BE2C (cell line): ENCODE data around the gene IGIP.

Experiments used
- DNase-seq: peaks from one replicate; pipeline ENCODE4 v3.0.0-alpha.2; 2020
- H3K27me3 ChIP-seq: fragments of 250-450 bp; sonication (Bioruptor Pico); 2 replicates; pipeline ENCODE4 v1.5.1; 2020; ENCODE audit warnings: mild to moderate bottlenecking
- H3K36me3 ChIP-seq: fragments of 250-450 bp; sonication (Bioruptor Pico); 2 replicates; pipeline ENCODE4 v1.5.1; 2020; ENCODE audit warnings: mild to moderate bottlenecking
- H3K4me1 ChIP-seq: fragments of 250-450 bp; sonication (Bioruptor Pico); 2 replicates; pipeline ENCODE4 v1.5.1; 2020
- H3K4me3 ChIP-seq: 2 replicates; pipeline ENCODE4 v1.5.1; 2011; ENCODE audit warnings: low read depth, low read length
- H3K9me3 ChIP-seq: fragments of 250-450 bp; sonication (Bioruptor Pico); 2 replicates; pipeline ENCODE4 v1.5.1; 2020
- CTCF ChIP-seq: IDR thresholded peaks from 2 replicates; pipeline ENCODE4 v1.5.1; 2012; ENCODE audit warnings: mild to moderate bottlenecking, low read depth, low read length

The IGIP gene

DNA sequence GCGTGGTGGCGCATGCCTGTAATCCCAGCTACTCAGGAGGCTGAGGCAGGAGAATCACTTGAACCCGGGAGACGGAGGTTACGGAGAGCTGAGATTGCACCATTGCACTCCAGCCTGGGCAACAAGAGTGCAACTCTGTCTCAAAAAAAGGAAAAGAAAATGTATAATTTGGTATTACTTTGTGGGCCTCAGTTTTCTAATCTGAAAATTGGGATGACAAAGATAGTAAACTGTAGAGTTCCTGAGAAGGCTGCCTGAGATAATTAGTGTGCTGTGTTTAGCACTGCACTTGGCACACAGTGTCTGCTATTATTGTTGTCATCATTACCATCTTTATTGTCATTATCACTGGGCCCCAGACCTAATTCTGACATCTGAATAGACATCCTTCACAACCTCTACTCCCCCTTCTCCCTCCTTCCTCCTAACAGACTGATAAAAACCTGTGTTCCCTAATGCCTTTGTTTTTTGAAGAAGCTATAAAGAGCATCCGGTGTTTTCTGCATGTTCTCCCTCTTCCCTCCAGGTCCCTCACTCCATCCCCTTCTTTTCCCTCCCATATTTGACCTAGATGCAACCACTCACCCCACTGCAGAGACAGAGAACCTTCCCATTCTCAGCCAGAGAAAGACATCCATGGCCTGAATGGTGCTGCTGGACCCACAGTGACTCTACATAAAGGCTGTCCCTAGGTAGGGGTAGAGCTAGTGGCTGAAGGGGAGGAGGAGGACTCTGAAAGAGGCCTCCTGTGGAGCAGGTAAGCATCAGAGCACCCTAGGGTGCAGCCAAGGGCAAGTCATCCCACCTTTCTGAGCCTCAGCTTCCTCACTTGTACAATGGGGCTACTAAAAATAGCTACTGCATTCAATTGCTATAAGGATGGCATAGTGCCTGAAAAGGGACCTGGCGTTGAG lies 33.5 kb downstream of the IGIP start:
- Histone ChIP-seq H3K36me3 (no peaks in the 10 kb centered on the region), H3K4me1 (0 out of 2 replicates have a peak, but pooled peaks cover 4% of the 10 kb centered on the region), H3K4me3 (no peak overlapping the region), H3K27me3 (no peaks in the 10 kb centered on the region), H3K9me3 (no peaks in the 10 kb centered on the region)
- no peak for DNase-seq
- no peak for TF ChIP-seq CTCF

- Histone ChIP-seq H3K9me3 (no peaks in the 10 kb centered on the region), H3K36me3 (no peaks in the 10 kb centered on the region), H3K27me3 (no peaks in the 10 kb centered on the region), H3K4me1 (peaks cover 6% of the 10 kb centered on the region; the same call in 1 of the 2 replicates), H3K4me3 (no peak overlapping the region)
- no peak for TF ChIP-seq CTCF
- no peak for DNase-seq
Measured at GRCh38 chr5:140162275-140162674, 36.5 kb downstream of the IGIP start.

DNA sequence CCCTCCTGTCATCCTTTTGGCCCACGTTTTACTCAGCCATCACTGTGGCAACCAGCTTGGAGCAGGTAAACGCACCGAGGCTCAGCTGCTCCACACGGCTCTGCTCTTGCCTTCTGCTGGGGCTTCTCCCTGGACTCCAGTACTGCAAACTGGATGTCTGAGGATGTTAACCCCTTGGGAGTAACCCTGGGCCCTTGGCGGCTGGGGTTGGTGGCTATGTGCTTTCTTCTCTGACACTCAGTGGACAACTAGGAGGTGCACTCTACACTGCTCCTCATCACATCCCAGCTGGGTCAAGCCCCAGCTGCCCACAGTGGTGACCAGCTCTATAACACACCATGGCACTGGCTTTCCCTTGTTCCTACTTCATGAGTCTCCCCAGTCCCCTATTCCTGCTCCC lies 37.0 kb downstream of the IGIP start:
- H3K4me1 ChIP-seq, result peaks cover 6% of the 10 kb centered on the region; the same call in 1 of the 2 replicates
- no peaks in the 10 kb centered on the region for H3K9me3 ChIP-seq
- no peaks in the 10 kb centered on the region for H3K27me3 ChIP-seq
- no peaks in the 10 kb centered on the region for H3K36me3 ChIP-seq
- DNase-seq, result no peak
- H3K4me3 ChIP-seq, result no peak overlapping the region
- no peak for TF ChIP-seq CTCF

DNA sequence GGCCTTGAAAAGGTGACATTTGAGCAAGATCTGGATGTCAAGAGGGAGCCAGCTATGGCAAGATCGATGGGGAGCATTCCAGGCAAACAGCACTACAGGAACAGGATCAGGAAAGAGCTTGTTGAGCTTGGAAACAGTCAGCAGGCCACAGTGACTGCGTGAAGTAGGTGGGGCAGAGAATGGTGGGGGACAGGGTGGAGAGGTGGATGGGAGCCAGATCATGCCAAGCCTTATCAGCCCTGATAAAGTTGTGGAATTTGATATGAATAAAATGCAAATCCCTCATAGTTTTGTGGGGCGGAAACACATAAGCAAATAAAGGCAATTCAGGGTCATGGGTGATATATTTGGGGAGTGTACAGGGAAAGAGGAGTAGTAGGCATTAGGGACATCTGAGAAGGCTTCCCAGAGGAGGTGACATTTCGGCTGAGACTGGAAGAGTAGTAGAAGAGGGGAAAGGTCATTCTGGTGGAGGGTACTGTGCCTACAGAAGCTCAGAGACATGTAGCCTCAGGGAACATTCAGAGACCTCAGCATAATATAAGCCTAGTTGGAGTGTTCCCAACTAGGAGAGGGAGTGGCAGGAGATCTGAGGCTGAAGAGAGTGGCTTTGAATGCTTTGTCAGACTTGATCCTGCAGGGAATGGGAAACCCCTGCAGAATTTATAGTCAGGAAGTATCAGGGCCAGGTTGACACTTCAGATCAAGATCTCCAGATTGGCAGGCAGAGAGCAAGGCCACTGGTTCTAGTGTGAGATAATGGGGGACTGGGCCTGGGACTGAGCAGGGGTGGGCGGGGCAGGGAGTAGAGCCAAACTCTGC lies 39.6 kb downstream of the IGIP start:
- Histone ChIP-seq H3K36me3 (no peaks in the 10 kb centered on the region), H3K27me3 (no peaks in the 10 kb centered on the region), H3K4me1 (peaks cover 6% of the 10 kb centered on the region; the same call in 1 of the 2 replicates), H3K9me3 (no peaks in the 10 kb centered on the region), H3K4me3 (no peak overlapping the region)
- TF ChIP-seq CTCF, result no peak
- no peak for DNase-seq

- H3K9me3 ChIP-seq, result no peaks in the 10 kb centered on the region
- TF ChIP-seq CTCF, result no peak
- no peaks in the 10 kb centered on the region for H3K36me3 ChIP-seq
- no peaks in the 10 kb centered on the region for H3K27me3 ChIP-seq
- no peak overlapping the region for H3K4me3 ChIP-seq
- H3K4me1 ChIP-seq, result peaks cover 6% of the 10 kb centered on the region; the same call in 1 of the 2 replicates
- no peak for DNase-seq
Measured at GRCh38 chr5:140165923-140166270, 40.2 kb downstream of the IGIP start.
